GM12864 (cell line): ENCODE results near the gene ZNF778.
A peak's percentile ranks its signal among the peaks of the same experiment; 100 is the strongest.

Source experiments
- DNase-seq: peaks from one replicate; pipeline ENCODE4 v3.0.0-alpha.2; 2011; ENCODE audit warnings: low read depth
- H3K4me3 ChIP-seq: 2 replicates; pipeline ENCODE4 v1.5.1; 2011; ENCODE audit warnings: mild to moderate bottlenecking, low read depth, low read length, control low read depth
- CTCF ChIP-seq: IDR thresholded peaks from 2 replicates; pipeline ENCODE4 v1.5.1; 2011; ENCODE audit warnings: low read depth, mild to moderate bottlenecking, moderate library complexity, low read length, control low read depth, inconsistent platforms; ENCODE audit errors: missing control alignments

The ZNF778 gene

GRCh38 chr16:89202422-89203215 is 14.9 kb upstream of the ZNF778 start:
- no peak for DNase-seq
- H3K4me3 ChIP-seq = no peak overlapping the region
- no peak for TF ChIP-seq CTCF

GRCh38 chr16:89207993-89208392 is 9.5 kb upstream of the ZNF778 start:
- H3K4me3 ChIP-seq = no peak overlapping the region
- DNase-seq = no peak
- no peak for TF ChIP-seq CTCF

GRCh38 chr16:89209522-89210044 is 7.9 kb upstream of the ZNF778 start:
- H3K4me3 ChIP-seq = no peak overlapping the region
- no peak for TF ChIP-seq CTCF
- no peak for DNase-seq

- no peak for DNase-seq
- no peak for TF ChIP-seq CTCF
- H3K4me3 ChIP-seq = no peak overlapping the region
These were observed 7.2 kb upstream of the ZNF778 start for GRCh38 chr16:89210165-89210903.

GRCh38 chr16:89210904-89211515 is 6.5 kb upstream of the ZNF778 start:
- no peak for DNase-seq
- TF ChIP-seq CTCF = no peak
- no peak overlapping the region for H3K4me3 ChIP-seq

- H3K4me3 ChIP-seq = peak overlapping the region; percentile 88
- DNase-seq = peak; percentile 52
- TF ChIP-seq CTCF = peak; percentile 75
These were observed 977 bp upstream of the ZNF778 start for GRCh38 chr16:89216315-89217137.
